ENCODE results near the gene G3BP2. TPM values are rescaled to one million over a fixed set of nuclear protein-coding genes. Genes with fewer than 3 reads are reported as not detected.

The G3BP2 gene
- polyA plus RNA-seq, 2 of the 4 experiments (the other 2 are of a cell fraction) = 159 to 179 TPM

Small RNA genes lying within 50 kb of the gene (small RNA-seq; reads per million reads assigned to genes)
- gene RF00019 = 0 reads per million in 6 experiments

Other genes starting within 250 kb of the G3BP2 start
- gene RCHY1, start 159.0 kb downstream of the G3BP2 start, polyA plus RNA-seq (2011; rRNA removed) = 21.8 and 27.4 TPM in 2 replicates
- gene RCHY1, start 159.0 kb downstream of the G3BP2 start, polyA plus RNA-seq (2017; fragmentation: RNase III; extraction: RNeasy Plus Mini Kit Qiagen cat#74134 plus additional on column Dnase treatment) = 19.1 to 20.1 TPM (median 20.0 TPM) in 3 replicates
- 16.0 and 19.1 TPM in 2 replicates for gene THAP6, start 158.9 kb downstream of the G3BP2 start, polyA plus RNA-seq (2011; rRNA removed)
- 8.1 to 9.4 TPM (median 8.5 TPM) in 3 replicates for gene THAP6, start 158.9 kb downstream of the G3BP2 start, polyA plus RNA-seq (2017; fragmentation: RNase III; extraction: RNeasy Plus Mini Kit Qiagen cat#74134 plus additional on column Dnase treatment)
- gene ODAPH, start 117.3 kb downstream of the G3BP2 start, polyA plus RNA-seq (2011; rRNA removed) = 0.08 and 0.33 TPM in 2 replicates
- gene ODAPH, start 117.3 kb downstream of the G3BP2 start, polyA plus RNA-seq (2017; fragmentation: RNase III; extraction: RNeasy Plus Mini Kit Qiagen cat#74134 plus additional on column Dnase treatment) = 0.06 to 0.57 TPM (median 0.34 TPM) in 3 replicates
- 2.1 TPM in 2 replicates for gene CDKL2, start 42.9 kb downstream of the G3BP2 start, polyA plus RNA-seq (2011; rRNA removed)
- gene CDKL2, start 42.9 kb downstream of the G3BP2 start, polyA plus RNA-seq (2017; fragmentation: RNase III; extraction: RNeasy Plus Mini Kit Qiagen cat#74134 plus additional on column Dnase treatment) = 0.84 to 1.00 TPM (median 0.88 TPM) in 3 replicates
- gene USO1, start 51.2 kb upstream of the G3BP2 start, polyA plus RNA-seq (2011; rRNA removed) = 75.6 and 97.6 TPM in 2 replicates
- 54.7 to 60.4 TPM (median 56.4 TPM) in 3 replicates for gene USO1, start 51.2 kb upstream of the G3BP2 start, polyA plus RNA-seq (2017; fragmentation: RNase III; extraction: RNeasy Plus Mini Kit Qiagen cat#74134 plus additional on column Dnase treatment)
- not detected in 2 replicates for gene PPEF2, start 229.0 kb upstream of the G3BP2 start, polyA plus RNA-seq (2011; rRNA removed)
- 0.03 TPM in 1 of 3 replicates, not detected in the others for gene PPEF2, start 229.0 kb upstream of the G3BP2 start, polyA plus RNA-seq (2017; fragmentation: RNase III; extraction: RNeasy Plus Mini Kit Qiagen cat#74134 plus additional on column Dnase treatment)

Measured in A549 (cell line).